Kidney glomerular epithelial cell (primary cell): Measurements from ENCODE around the gene TMED9.

Experiments
- DNase-seq: peaks from one replicate; lab custom pipeline; 2025; lab: John Stamatoyannopoulos, UW

TMED9 gene

GRCh38 chr5:177578316-177578715 is 13.7 kb upstream of the TMED9 start:
- no peak for DNase-seq

- no peak for DNase-seq
Measured at GRCh38 chr5:177588413-177588909, 3.5 kb upstream of the TMED9 start.

GRCh38 chr5:177590406-177590805 is 1.6 kb upstream of the TMED9 start:
- no peak for DNase-seq

GRCh38 chr5:177591690-177592009 is 353 bp upstream of the TMED9 start:
- no peak for DNase-seq

GRCh38 chr5:177592905-177593304 is 902 bp downstream of the TMED9 start:
- DNase-seq = no peak

- DNase-seq = no peak
Measured at GRCh38 chr5:177593511-177593910, 1.5 kb downstream of the TMED9 start.

GRCh38 chr5:177594071-177594470 is 2.1 kb downstream of the TMED9 start:
- no peak for DNase-seq

- no peak for DNase-seq
Measured at GRCh38 chr5:177595026-177595585, 3.1 kb downstream of the TMED9 start.

- no peak for DNase-seq
Measured at GRCh38 chr5:177595991-177596774, 4.2 kb downstream of the TMED9 start.

- DNase-seq = no peak
Measured at GRCh38 chr5:177596775-177597238, 4.8 kb downstream of the TMED9 start.

- no peak for DNase-seq
Measured at GRCh38 chr5:177598477-177598876, 6.5 kb downstream of the TMED9 start.

GRCh38 chr5:177599731-177600507 is 7.9 kb downstream of the TMED9 start, which contains the start of gene B4GALT7:
Gene B4GALT7, plus strand, starts transcription at chr5:177600132. Its CDS starts 79 bp downstream, at chr5:177600211.
- DNase-seq = peak; percentile 46

- DNase-seq = peak; percentile 12
Measured at GRCh38 chr5:177600508-177601018, 8.6 kb downstream of the TMED9 start.

GRCh38 chr5:177601126-177601525 is 9.1 kb downstream of the TMED9 start:
- DNase-seq = no peak

- no peak for DNase-seq
Measured at GRCh38 chr5:177601577-177602457, 9.8 kb downstream of the TMED9 start.

- DNase-seq = no peak
Measured at GRCh38 chr5:177602458-177602830, 10.4 kb downstream of the TMED9 start.

GRCh38 chr5:177603631-177604030 is 11.6 kb downstream of the TMED9 start:
- no peak for DNase-seq

- no peak for DNase-seq
Measured at GRCh38 chr5:177604116-177604521, 12.1 kb downstream of the TMED9 start.

- DNase-seq = no peak
Measured at GRCh38 chr5:177604656-177605055, 12.7 kb downstream of the TMED9 start.

- no peak for DNase-seq
Measured at GRCh38 chr5:177605078-177605477, 13.1 kb downstream of the TMED9 start.

GRCh38 chr5:177605667-177606066 is 13.7 kb downstream of the TMED9 start:
- no peak for DNase-seq
